AG04449 (cell line): ENCODE measurements around the gene CCDC71.
A peak's percentile ranks its signal among the peaks of the same experiment; 100 is the strongest.

ENCODE experiments used
- CTCF ChIA-PET: fragments of 350-600 bp; formaldehyde crosslinking; extraction: SDS; loops from one replicate; lab custom pipeline; 2021; ENCODE audit warnings: antibody characterized with exemption; lab: Yijun Ruan, JAX
- POLR2A ChIA-PET: fragments of 400-600, 350-600 bp; formaldehyde crosslinking; extraction: SDS; loops from one replicate; lab custom pipeline; 2020; ENCODE audit warnings: antibody characterized with exemption, inconsistent platforms; lab: Yijun Ruan, JAX
- DNase-seq: peaks from one replicate; pipeline ENCODE4 v3.0.0-alpha.2; 2010; ENCODE audit warnings: low read depth, low spot score
- H3K4me3 ChIP-seq: 2 replicates; pipeline ENCODE4 v1.5.1; 2011; ENCODE audit warnings: low read depth, mild to moderate bottlenecking, control low read depth, low read length
- TF ChIP-seq, protein P1 (sequence below): IDR thresholded peaks from one replicate; pipeline ENCODE4 v1.5.1; 2011; ENCODE audit warnings: mild to moderate bottlenecking, moderate library complexity, low read length, control low read depth, inconsistent platforms; ENCODE audit not compliant: insufficient read depth; ENCODE audit errors: missing control alignments

CCDC71 gene

GRCh38 chr3:49164983-49165720, 979 bp downstream of the CCDC71 start:
- TF ChIP-seq, protein P1, sequence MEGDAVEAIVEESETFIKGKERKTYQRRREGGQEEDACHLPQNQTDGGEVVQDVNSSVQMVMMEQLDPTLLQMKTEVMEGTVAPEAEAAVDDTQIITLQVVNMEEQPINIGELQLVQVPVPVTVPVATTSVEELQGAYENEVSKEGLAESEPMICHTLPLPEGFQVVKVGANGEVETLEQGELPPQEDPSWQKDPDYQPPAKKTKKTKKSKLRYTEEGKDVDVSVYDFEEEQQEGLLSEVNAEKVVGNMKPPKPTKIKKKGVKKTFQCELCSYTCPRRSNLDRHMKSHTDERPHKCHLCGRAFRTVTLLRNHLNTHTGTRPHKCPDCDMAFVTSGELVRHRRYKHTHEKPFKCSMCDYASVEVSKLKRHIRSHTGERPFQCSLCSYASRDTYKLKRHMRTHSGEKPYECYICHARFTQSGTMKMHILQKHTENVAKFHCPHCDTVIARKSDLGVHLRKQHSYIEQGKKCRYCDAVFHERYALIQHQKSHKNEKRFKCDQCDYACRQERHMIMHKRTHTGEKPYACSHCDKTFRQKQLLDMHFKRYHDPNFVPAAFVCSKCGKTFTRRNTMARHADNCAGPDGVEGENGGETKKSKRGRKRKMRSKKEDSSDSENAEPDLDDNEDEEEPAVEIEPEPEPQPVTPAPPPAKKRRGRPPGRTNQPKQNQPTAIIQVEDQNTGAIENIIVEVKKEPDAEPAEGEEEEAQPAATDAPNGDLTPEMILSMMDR: no peak
- CTCF ChIA-PET: interaction anchor here (1.4 kb wide), 1 partner anchor 284 kb away, joined by 4 read pairs; no protein-coding TSS in a partner anchor
- POLR2A ChIA-PET: interaction anchor here (1.4 kb wide), 1 partner anchor 176 kb away, joined by 3 read pairs; no protein-coding TSS in a partner anchor

GRCh38 chr3:49163609-49164008, 2.5 kb downstream of the CCDC71 start:
- DNase-seq: no peak
- POLR2A ChIA-PET: no interaction called here
- TF ChIP-seq, protein P1: no peak
- CTCF ChIA-PET: no interaction called here
- no peak overlapping the region for H3K4me3 ChIP-seq

More at GRCh38 chr3:49164983-49165720, 979 bp downstream of the CCDC71 start:
- DNase-seq: no peak
- H3K4me3 ChIP-seq: peak overlapping the region; percentile 89

DNA sequence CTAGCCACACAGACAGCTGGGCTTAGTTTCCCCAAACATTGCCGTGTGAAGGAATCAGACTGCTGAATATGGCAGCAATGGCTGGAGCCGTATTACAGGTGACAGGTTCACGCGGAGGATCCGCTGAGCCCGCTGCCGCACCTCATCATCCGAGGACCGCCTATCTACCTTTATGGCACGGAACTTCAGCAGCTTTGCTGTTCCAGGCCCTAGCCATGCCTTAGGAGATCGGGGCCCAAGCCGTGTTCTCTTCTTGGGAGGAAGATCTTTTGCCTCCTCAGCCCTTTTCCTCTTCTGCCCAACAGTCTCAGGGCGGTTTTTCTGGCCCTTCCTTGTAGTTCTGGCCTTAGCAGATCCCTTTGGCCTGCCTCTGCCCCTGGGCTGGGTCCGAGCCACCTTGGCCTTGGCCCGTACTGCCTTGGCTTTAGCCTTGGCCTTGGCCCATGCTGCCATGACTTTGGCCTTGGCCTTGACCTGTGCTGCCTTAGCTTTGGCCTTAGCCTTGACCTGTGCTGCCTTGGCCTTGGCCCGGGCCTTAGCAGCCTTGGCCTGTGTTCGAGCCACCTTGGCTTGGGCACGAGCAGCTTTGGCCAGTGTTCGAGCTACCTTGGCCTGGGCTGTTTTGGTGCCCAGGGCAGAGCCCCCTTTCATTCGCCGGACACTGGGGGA, 3.2 kb downstream of the CCDC71 start:
- ChIA-PET CTCF (interaction anchor here (1.6 to 2.1 kb wide), 2 partner anchors 8 to 9 kb away, joined by 4 to 9 read pairs; partner anchors contain the start of gene KLHDC8B), POLR2A (interaction anchor here (0.6 kb wide), 1 partner anchor 10 kb away, joined by 3 read pairs; no protein-coding TSS in a partner anchor)
- H3K4me3 ChIP-seq: no peak overlapping the region
- TF ChIP-seq, protein P1: no peak
- DNase-seq: no peak

DNA sequence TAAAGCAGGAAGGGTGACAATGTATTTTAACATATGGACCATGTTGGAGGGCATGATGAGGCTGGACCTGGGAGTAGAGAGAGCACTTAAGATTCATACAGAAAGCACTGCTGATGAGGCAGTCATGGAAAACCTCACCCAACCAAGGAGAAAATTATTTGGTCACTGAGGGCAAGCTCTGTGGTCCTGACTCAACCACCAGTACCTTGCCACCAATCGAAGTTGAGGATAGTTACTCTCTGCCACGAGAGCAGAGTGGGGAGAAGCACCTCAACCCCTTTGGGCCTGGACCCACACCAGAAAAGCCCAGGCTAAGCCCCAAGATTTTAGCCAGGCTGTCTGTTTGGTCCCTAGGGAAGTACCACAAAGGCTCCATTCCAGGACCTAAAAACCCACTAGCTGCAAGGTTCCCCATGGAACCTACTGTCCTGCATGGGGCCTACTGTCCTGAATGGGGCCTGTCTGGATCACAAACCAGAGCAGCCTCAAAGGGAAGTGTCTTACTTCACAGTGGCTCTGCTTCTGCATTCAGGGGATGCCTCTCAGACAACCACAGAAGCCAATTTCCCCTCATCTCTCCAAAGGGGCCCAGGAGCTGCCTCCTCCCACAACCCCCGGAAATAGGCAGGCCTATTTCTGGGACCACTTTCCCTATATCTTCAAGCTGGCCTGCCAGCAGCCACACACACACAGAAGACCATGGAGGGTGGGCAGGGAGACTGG, 4.2 kb downstream of the CCDC71 start:
- ChIA-PET POLR2A (no interaction called here), CTCF (interaction anchor here (1.3 to 2.1 kb wide), 3 partner anchors 9 to 288 kb away, joined by 3 to 9 read pairs (median 4); partner anchors contain the start of gene KLHDC8B)
- DNase-seq: no peak
- TF ChIP-seq, protein P1: no peak
- no peak overlapping the region for H3K4me3 ChIP-seq

DNA sequence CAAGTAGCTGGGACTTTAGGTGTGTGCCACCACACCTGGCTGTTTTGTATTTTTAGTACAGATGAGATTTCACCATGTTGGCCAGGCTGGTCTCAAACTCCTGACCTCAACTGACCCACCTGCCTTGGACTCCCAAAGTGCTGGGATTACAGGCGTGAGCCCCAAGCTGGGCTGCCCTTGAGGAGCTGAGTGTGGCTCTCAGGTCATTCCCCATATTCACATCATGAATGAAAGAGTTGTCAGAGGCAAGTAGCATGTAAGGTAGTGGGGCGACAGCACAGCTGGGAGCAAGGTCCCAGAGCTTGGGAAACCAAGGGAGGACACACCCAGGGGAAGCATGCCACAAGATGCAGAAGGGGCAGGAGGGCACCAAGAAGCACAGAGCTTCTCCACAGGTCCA, 4.9 kb downstream of the CCDC71 start:
- H3K4me3 ChIP-seq: no peak overlapping the region
- POLR2A ChIA-PET: no interaction called here
- CTCF ChIA-PET: interaction anchor here (1.3 to 2.1 kb wide), 3 partner anchors 10 to 289 kb away, joined by 3 to 9 read pairs (median 4); partner anchors contain the start of gene KLHDC8B
- no peak for DNase-seq
- TF ChIP-seq, protein P1: no peak
